HG02870 (cell line): Measurements from ENCODE around the gene POM121L2.

ENCODE experiments used
- ATAC-seq: cut with Tn5 transposase; IDR thresholded peaks from one replicate; pipeline ENCODE4 v1.9.1; 2021; ENCODE audit warnings: mild to moderate bottlenecking, moderate library complexity; ENCODE audit not compliant: unreplicated experiment

POM121L2 gene

GRCh38 chr6:27260836-27261375, 51.2 kb downstream of the POM121L2 start:
- ATAC-seq = no peak

GRCh38 chr6:27260369-27260768, 51.7 kb downstream of the POM121L2 start:
- ATAC-seq = no peak
